SH-SY5Y (cell line): ENCODE data around the gene BAZ1A.

Source experiments
- GATA2 ChIP-seq: IDR thresholded peaks from 2 replicates; pipeline ENCODE4 v1.6.1; 2011; ENCODE audit warnings: mild to moderate bottlenecking, low read depth, low read length
- GATA3 ChIP-seq: IDR thresholded peaks from 2 replicates; pipeline ENCODE4 v1.6.1; 2011; ENCODE audit warnings: low read depth, mild to moderate bottlenecking, low read length, moderate library complexity

GRCh38 chr14:34722723-34723545 lies 152.2 kb downstream of the BAZ1A start:
- TF ChIP-seq GATA2 (no peak), GATA3 (no peak)
